ENCODE data around the gene ABCC2. TPM values are rescaled to one million over a fixed set of nuclear protein-coding genes. Genes with fewer than 3 reads are reported as not detected.
A peak's percentile ranks its signal among the peaks of the same experiment; 100 is the strongest.

Gene ABCC2
- total and polyA plus RNA-seq, 8 donors, result under 0.01 to 6.8 (median 0.58) TPM

DNA sequence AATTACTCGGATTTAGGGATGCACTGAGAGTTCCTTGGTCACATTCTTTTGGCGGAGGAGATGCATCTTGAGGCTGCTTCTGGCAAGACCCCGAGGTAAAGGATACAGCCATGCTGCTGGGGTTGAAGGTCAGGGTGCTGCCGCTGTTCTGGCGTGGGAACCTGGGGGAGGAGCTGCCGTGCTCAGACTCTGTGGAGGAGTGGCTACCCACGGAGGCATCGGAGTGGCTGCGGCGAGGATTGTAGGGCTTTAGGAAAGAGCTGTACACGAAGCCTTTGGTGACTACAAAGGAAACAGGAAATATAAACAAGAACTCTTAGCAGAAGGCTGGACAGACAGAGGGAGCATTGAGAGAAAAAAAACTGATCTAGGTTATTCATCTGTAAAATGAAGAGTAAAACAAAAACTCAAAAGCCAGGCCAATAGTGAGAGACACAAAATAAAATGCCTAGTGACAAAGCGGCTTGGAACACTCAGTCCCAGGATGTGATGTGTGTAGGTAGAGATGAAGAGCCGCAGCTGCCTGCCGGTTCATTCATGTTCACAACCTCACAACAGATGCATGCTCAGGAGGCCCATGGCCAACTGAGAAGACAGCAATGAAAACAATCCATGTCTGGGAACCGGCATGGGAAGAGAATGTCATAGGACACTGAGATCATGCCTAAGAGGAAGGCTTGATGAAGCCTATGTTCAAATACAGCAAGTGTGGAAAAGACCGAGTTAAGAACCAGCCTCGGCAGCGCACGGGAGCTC is 97.8 kb downstream of the ABCC2 start:
- H3K4me3 ChIP-seq, result no peak overlapping the region
- DNase-seq, result peak in 1 of 2 donors; percentile 29
- H3K36me3 ChIP-seq, result peaks cover 81 to 100% (median 100%) of the 10 kb centered on the region in 4 donors
- H3K4me1 ChIP-seq, result no peaks in the 10 kb centered on the region
- WGBS, 5 donors, result 71 to 77% (median 75%) methylated on average over 19 of the region's 19 CpGs
- no peaks in the 10 kb centered on the region for H3K27me3 ChIP-seq
- H3K27ac ChIP-seq, result peak overlapping the region in 3 of 5 donors; percentile 23 to 39 (median 34)
- TF ChIP-seq POLR2AphosphoS5 (IDR thresholded peaks at IDR 0.05) (no peak), CTCF (IDR thresholded peaks at IDR 0.05) (no peak), EP300 (IDR thresholded peaks at IDR 0.05) (no peak), POLR2A (IDR thresholded peaks at IDR 0.05) (no peak)
- intact Hi-C loops (cut with DNase I; ENCODE audit: low total_unique reads), result no loop called here
- no peaks in the 10 kb centered on the region for H3K9me3 ChIP-seq

DNA sequence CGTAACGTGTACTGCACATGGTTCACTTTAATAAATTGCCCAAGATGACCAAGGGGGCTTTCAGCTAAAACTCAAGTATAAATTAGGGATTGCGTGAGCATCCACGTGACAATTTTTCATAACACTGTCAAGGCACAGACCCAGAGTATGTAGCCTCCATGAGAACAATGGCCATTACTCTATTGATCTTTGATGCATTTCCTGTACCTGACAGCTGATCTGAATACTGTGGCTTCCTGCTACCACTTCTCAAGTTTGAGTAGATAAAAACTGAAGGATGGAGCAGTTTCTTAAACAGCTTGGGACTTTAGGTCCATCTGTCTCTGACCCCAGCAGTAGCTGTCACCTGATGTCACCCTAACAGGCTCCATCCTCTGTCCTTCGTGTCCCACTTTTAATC is 98.9 kb downstream of the ABCC2 start:
- H3K27ac ChIP-seq, result peak overlapping the region in 1 of 5 donors; percentile 39
- TF ChIP-seq CTCF (IDR thresholded peaks at IDR 0.05) (no peak), EP300 (IDR thresholded peaks at IDR 0.05) (no peak), POLR2A (IDR thresholded peaks at IDR 0.05) (no peak), POLR2AphosphoS5 (IDR thresholded peaks at IDR 0.05) (no peak)
- H3K27me3 ChIP-seq, result no peaks in the 10 kb centered on the region
- DNase-seq, result no peak
- peaks cover 86 to 100% (median 100%) of the 10 kb centered on the region in 4 donors for H3K36me3 ChIP-seq
- no peak overlapping the region for H3K4me3 ChIP-seq
- WGBS, 5 donors, result 92 to 97% (median 94%) methylated on average over 5 of the region's 5 CpGs
- H3K9me3 ChIP-seq, result no peaks in the 10 kb centered on the region
- H3K4me1 ChIP-seq, result no peaks in the 10 kb centered on the region
- intact Hi-C loops (cut with DNase I; ENCODE audit: low total_unique reads), result no loop called here

- Histone ChIP-seq H3K9me3 (no peaks in the 10 kb centered on the region), H3K27me3 (no peaks in the 10 kb centered on the region), H3K4me1 (no peaks in the 10 kb centered on the region), H3K27ac (no peak overlapping the region), H3K4me3 (no peak overlapping the region), H3K36me3 (peaks cover 87 to 100% (median 100%) of the 10 kb centered on the region in 4 donors)
- no peak for DNase-seq
- TF ChIP-seq POLR2AphosphoS5 (IDR thresholded peaks at IDR 0.05) (no peak), POLR2A (IDR thresholded peaks at IDR 0.05) (no peak), EP300 (IDR thresholded peaks at IDR 0.05) (no peak), CTCF (IDR thresholded peaks at IDR 0.05) (no peak)
- 45 to 61% (median 57%) methylated on average over 2 of the region's 2 CpGs for WGBS, 5 donors
- intact Hi-C loops (cut with DNase I; ENCODE audit: low total_unique reads), result no loop called here
Observed at GRCh38 chr10:99883523-99883922, 101.1 kb downstream of the ABCC2 start.

- H3K27me3 ChIP-seq, result no peaks in the 10 kb centered on the region
- intact Hi-C loops (cut with DNase I; ENCODE audit: low total_unique reads), result no loop called here
- DNase-seq, result no peak
- TF ChIP-seq CTCF (IDR thresholded peaks at IDR 0.05) (no peak), EP300 (IDR thresholded peaks at IDR 0.05) (no peak), POLR2A (IDR thresholded peaks at IDR 0.05) (no peak), POLR2AphosphoS5 (IDR thresholded peaks at IDR 0.05) (no peak)
- 81 to 90% (median 85%) methylated on average over 4 of the region's 4 CpGs for WGBS, 5 donors
- peaks cover 66 to 95% (median 93%) of the 10 kb centered on the region in 4 donors for H3K36me3 ChIP-seq
- peak overlapping the region in 1 of 5 donors; percentile 12 for H3K27ac ChIP-seq
- no peak overlapping the region for H3K4me3 ChIP-seq
- H3K9me3 ChIP-seq, result no peaks in the 10 kb centered on the region
- no peaks in the 10 kb centered on the region for H3K4me1 ChIP-seq
Observed at GRCh38 chr10:99888622-99889021, 106.2 kb downstream of the ABCC2 start.
